Thyroid gland (tissue), 4 donors: Measurements from ENCODE around the gene SEMG1. TPM values are rescaled to one million over a fixed set of nuclear protein-coding genes. Genes with fewer than 3 reads are reported as not detected.

Experiments
- DNase-seq, 2 donors: peaks; one replicate each; pipeline ENCODE4 v3.0.0-alpha.2; 2019
- H3K27ac ChIP-seq, 3 donors: fragments of 200-600 bp; sonication (generic); 1 replicate in 2 of 3; 2 replicates in 1 of 3; pipeline ENCODE4 v1.5.1; 2016 to 2019; ENCODE audit warnings: mild to moderate bottlenecking in 1 of 3, moderate library complexity in 1 of 3
- H3K27me3 ChIP-seq: fragments of 200-600 bp; sonication (generic); one replicate; pipeline ENCODE4 v1.5.1; 2019
- H3K36me3 ChIP-seq, 2 donors: fragments of 200-600 bp; sonication (generic); one replicate each; pipeline ENCODE4 v1.5.1; 2016 to 2019
- H3K4me1 ChIP-seq, 2 donors: fragments of 200-600 bp; sonication (generic); one replicate each; pipeline ENCODE4 v1.5.1; 2017 to 2019
- H3K4me3 ChIP-seq, 3 donors: fragments of 200-600 bp; sonication (generic); replicated peaks in 1 of 3; 1 replicate in 2 of 3; 2 replicates in 1 of 3; pipeline ENCODE4 v1.5.1; 2016; ENCODE audit warnings: mild to moderate bottlenecking in 1 of 3
- H3K9me3 ChIP-seq: fragments of 200-600 bp; sonication (generic); one replicate; pipeline ENCODE4 v1.5.1; 2017
- POLR2A ChIP-seq, 2 donors: fragments of 450-650 bp; IDR thresholded peaks; one replicate each; pipeline ENCODE4 v1.6.1; 2017; ENCODE audit warnings: antibody characterized with exemption in 2 of 2, mild to moderate bottlenecking in 2 of 2, moderate library complexity in 1 of 2
- WGBS, 2 donors: methylation state at CpG; one replicate each; pipeline ENCODE4 v1.1.5; 2017; 5-methylcytosine and 5-hydroxymethylcytosine counted together
- intact Hi-C: fragments of 100-400 bp; cut with DNase I; formaldehyde crosslinking; loops from one replicate; pipeline ENCODE4 v1.15.1; 2023
- total RNA-seq, 4 donors: library from RNA; depleted of rRNA; stranded (reverse); fragments of >200 nt; gene quantifications; one replicate each; pipeline ENCODE4 v1.2.3, GENCODE V29; 2016
- TF ChIP-seq, protein P1 (sequence below), 6 experiments: fragments of 200-600 bp in 3 of 6; fragments of 450-650 bp in 3 of 6; sonication (generic) in 3 of 6; IDR thresholded peaks; one replicate each; pipeline ENCODE4 v1.5.1; 2016 to 2019; ENCODE audit warnings: antibody characterized with exemption in 6 of 6, mild to moderate bottlenecking in 2 of 6, inconsistent platforms in 1 of 6, moderate library complexity in 1 of 6

The SEMG1 gene
- total RNA-seq, 4 donors from 2014 or later = not detected

DNA sequence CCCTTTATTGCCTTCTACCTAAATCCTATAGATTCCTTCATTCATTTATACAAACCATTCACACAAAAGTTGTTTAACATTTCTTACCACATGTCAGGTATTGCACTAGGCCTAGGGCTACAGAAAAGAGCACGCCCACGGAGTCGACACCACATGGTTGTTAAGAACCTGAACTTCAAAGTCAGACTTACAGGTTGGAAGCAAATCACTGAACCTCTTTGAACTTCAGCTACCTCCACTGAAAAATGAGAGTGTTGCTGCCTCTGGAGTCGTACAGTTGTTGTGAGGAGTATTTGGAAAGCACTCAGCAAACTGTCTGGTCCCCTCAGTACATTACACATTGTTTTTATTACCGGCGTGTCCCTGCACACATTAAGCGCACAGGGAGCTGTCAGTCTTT, 50.9 kb downstream of the SEMG1 start:
- no peaks in the 10 kb centered on the region for H3K9me3 ChIP-seq
- H3K27me3 ChIP-seq = no peaks in the 10 kb centered on the region
- intact Hi-C loops = no loop called here
- H3K27ac ChIP-seq = no peak overlapping the region
- no peak for DNase-seq
- H3K4me1 ChIP-seq = peaks cover 4 to 21% of the 10 kb centered on the region in 2 donors
- H3K36me3 ChIP-seq = no peaks in the 10 kb centered on the region
- H3K4me3 ChIP-seq = no peak overlapping the region
- 77 to 81% methylated on average over 7 of the region's 7 CpGs for WGBS, 2 donors
- TF ChIP-seq POLR2A (IDR thresholded peaks at IDR 0.05) = no peak
- TF ChIP-seq, protein P1, sequence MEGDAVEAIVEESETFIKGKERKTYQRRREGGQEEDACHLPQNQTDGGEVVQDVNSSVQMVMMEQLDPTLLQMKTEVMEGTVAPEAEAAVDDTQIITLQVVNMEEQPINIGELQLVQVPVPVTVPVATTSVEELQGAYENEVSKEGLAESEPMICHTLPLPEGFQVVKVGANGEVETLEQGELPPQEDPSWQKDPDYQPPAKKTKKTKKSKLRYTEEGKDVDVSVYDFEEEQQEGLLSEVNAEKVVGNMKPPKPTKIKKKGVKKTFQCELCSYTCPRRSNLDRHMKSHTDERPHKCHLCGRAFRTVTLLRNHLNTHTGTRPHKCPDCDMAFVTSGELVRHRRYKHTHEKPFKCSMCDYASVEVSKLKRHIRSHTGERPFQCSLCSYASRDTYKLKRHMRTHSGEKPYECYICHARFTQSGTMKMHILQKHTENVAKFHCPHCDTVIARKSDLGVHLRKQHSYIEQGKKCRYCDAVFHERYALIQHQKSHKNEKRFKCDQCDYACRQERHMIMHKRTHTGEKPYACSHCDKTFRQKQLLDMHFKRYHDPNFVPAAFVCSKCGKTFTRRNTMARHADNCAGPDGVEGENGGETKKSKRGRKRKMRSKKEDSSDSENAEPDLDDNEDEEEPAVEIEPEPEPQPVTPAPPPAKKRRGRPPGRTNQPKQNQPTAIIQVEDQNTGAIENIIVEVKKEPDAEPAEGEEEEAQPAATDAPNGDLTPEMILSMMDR (IDR thresholded peaks at IDR 0.05) = no peak

DNA sequence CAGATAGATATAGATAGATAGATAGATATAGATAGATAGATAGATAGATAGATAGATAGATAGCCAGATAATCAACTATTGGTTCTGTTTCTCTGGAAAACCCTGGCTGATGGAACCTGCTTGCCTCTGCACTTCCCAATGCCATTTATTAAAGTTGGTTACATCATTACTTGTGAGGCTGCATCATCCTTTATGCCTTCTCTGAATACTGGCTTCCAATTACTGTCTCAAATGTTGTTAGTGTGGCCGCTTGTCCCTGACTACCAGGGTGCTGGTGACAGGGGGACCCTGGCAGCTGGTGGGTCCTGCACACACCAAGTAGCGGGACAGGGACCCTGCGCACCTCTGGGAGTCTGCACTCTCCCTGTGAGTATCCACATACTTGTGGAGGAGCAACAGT, 51.4 kb downstream of the SEMG1 start:
- DNase-seq = no peak
- Histone ChIP-seq H3K9me3 (no peaks in the 10 kb centered on the region), H3K4me3 (no peak overlapping the region), H3K36me3 (no peaks in the 10 kb centered on the region), H3K4me1 (peaks cover 4 to 21% of the 10 kb centered on the region in 2 donors), H3K27me3 (no peaks in the 10 kb centered on the region), H3K27ac (no peak overlapping the region)
- TF ChIP-seq, protein P1 (IDR thresholded peaks at IDR 0.05) = no peak
- TF ChIP-seq POLR2A (IDR thresholded peaks at IDR 0.05) = no peak
- 91 to 98% methylated on average over 3 of the region's 3 CpGs for WGBS, 2 donors
- intact Hi-C loops = no loop called here

DNA sequence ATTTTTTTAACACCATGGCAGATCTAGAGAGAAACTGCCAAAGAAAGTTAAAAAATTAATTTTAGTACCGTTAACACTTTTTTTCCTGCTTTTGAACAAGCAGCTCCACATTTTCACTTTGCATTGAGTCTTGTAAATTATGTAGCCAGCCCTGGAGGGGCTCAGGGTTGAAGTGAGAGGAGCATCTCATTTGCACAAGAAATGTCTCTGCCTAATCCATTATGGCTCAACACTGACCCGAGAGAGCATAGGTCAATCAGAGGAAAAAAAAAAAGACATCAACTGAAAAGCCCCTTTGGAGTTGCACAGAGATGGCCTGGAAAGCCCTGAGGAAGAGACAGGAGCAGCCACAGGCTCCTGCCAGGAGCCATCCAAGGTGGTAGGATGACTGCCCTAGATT, 51.8 kb downstream of the SEMG1 start:
- TF ChIP-seq POLR2A (IDR thresholded peaks at IDR 0.05) = no peak
- TF ChIP-seq, protein P1 (IDR thresholded peaks at IDR 0.05) = no peak
- no peak for DNase-seq
- WGBS, 2 donors = 41 to 57% methylated on average over 2 of the region's 2 CpGs

More for the DNA sequence above, 51.8 kb downstream of the SEMG1 start:
- no peaks in the 10 kb centered on the region for H3K36me3 ChIP-seq
- intact Hi-C loops = no loop called here
- H3K4me1 ChIP-seq = peaks cover 4 to 19% of the 10 kb centered on the region in 2 donors
- H3K27ac ChIP-seq = no peak overlapping the region
- no peaks in the 10 kb centered on the region for H3K27me3 ChIP-seq
- no peaks in the 10 kb centered on the region for H3K9me3 ChIP-seq
- H3K4me3 ChIP-seq = no peak overlapping the region

Other genes with a start within 250 kb of the SEMG1 start
- gene TOMM34, start 246.6 kb upstream of the SEMG1 start, total RNA-seq = 10 to 100 TPM; 18.4 to 26.0 (median 23.0) TPM
- 10 to 100 TPM; 18.8 to 37.2 (median 29.2) TPM for gene STK4, start 240.5 kb upstream of the SEMG1 start, total RNA-seq
- under 1 TPM in 2 of 4 donors, not detected in 2; 0.20 to 0.78 TPM for gene KCNS1, start 105.9 kb upstream of the SEMG1 start, total RNA-seq
- gene WFDC5, start 91.9 kb upstream of the SEMG1 start, total RNA-seq = not detected
- not detected for gene WFDC12, start 82.6 kb upstream of the SEMG1 start, total RNA-seq
- not detected for gene PI3, start 32.1 kb upstream of the SEMG1 start, total RNA-seq
- gene SEMG2, start 14.3 kb downstream of the SEMG1 start, total RNA-seq = not detected
- gene SLPI, start 47.5 kb downstream of the SEMG1 start, total RNA-seq = 10 to 100 TPM in 3 of 4 donors, 1 to 10 TPM in 1; 3.0 to 52.4 (median 39.6) TPM
- not detected for gene RBPJL, start 99.8 kb downstream of the SEMG1 start, total RNA-seq
- gene MATN4, start 101.3 kb downstream of the SEMG1 start, total RNA-seq = 1 to 10 TPM in 1 of 4 donors, not detected in 3; 1.2 TPM
- 100 to 1,000 TPM in 1 of 4 donors, 10 to 100 TPM in 3; 35.5 to 101 (median 63.3) TPM for gene SDC4, start 141.4 kb downstream of the SEMG1 start, total RNA-seq
- 10 to 100 TPM; 52.7 to 86.1 (median 76.6) TPM for gene SYS1, start 156.1 kb downstream of the SEMG1 start, total RNA-seq
- not detected for gene TP53TG5, start 171.3 kb downstream of the SEMG1 start, total RNA-seq
- gene DBNDD2, start 201.3 kb downstream of the SEMG1 start, total RNA-seq = 10 to 100 TPM; 12.1 to 47.4 (median 20.9) TPM
- 100 to 1,000 TPM in 3 of 4 donors, 10 to 100 TPM in 1; 85.0 to 122 (median 114) TPM for gene PIGT, start 209.1 kb downstream of the SEMG1 start, total RNA-seq